Measurements from ENCODE around the gene MBOAT7. TPM values are rescaled to one million over a fixed set of nuclear protein-coding genes. Genes with fewer than 3 reads are reported as not detected.

The MBOAT7 gene
- total RNA-seq, 1 experiment from 2014 or later = 100 TPM

- no peak overlapping the region for H2BK20ac ChIP-seq (ENCODE audit: low read depth, low read length, poor library complexity, severe bottlenecking)
- no peak overlapping the region for H4K91ac ChIP-seq (ENCODE audit: insufficient read length, low read depth, low read length)
- H3K4me2 ChIP-seq (ENCODE audit: insufficient read depth, insufficient read length, low read length) = no peak overlapping the region
- no peak overlapping the region for H4K8ac ChIP-seq (replicated peaks; ENCODE audit: insufficient read length, low read depth, low read length)
- WGBS (ENCODE audit: extremely low coverage, insufficient read length, low lambda C conversion rate) = no CpG with 5 or more reads among the region's 28 CpGs
- Mint-ChIP-seq H3K9me3 (no peaks in the 10 kb centered on the region; a peak in 1 of 5 replicates), H3K4me3 (no peak overlapping the region), H3K27ac (no peak overlapping the region), H3K36me3 (ENCODE audit: insufficient read depth in 1 of 3, low read depth in 3 of 3) (peaks cover 72 to 88% (median 85%) of the 10 kb centered on the region in 3 experiments), H3K4me1 (peaks cover 4 to 6% of the 10 kb centered on the region in 2 experiments), H3K27me3 (ENCODE audit: low read depth) (peaks cover 1% of the 10 kb centered on the region; the same call in 1 of the 2 replicates)
- H3K14ac ChIP-seq (ENCODE audit: insufficient read depth, low read length) = no peak overlapping the region
- no peaks in the 10 kb centered on the region for H3K23me2 ChIP-seq (ENCODE audit: insufficient read length, low read depth, low read length, poor library complexity, severe bottlenecking)
- H3K18ac ChIP-seq (ENCODE audit: insufficient read length, low read depth, low read length) = no peak overlapping the region
- no peak for TF ChIP-seq CTCF (conservative IDR thresholded peaks at IDR 0.05)
- H3K27me3 ChIP-seq (ENCODE audit: insufficient read depth, low read length) = no peaks in the 10 kb centered on the region
- no peak overlapping the region for H3K56ac ChIP-seq (ENCODE audit: insufficient read length, low read depth, low read length)
- H3K27ac ChIP-seq (ENCODE audit: insufficient read length, low read depth, low read length) = no peak overlapping the region
- no peak overlapping the region for H3K4ac ChIP-seq (ENCODE audit: low read depth, low read length)
- no peak overlapping the region for H2BK120ac ChIP-seq (ENCODE audit: low read depth, low read length, poor library complexity, severe bottlenecking)
- H2BK12ac ChIP-seq (ENCODE audit: insufficient read length, low read depth, low read length) = no peak overlapping the region
- no peak for DNase-seq
- no peak overlapping the region for H2AFZ ChIP-seq (ENCODE audit: low read length)
- no peak overlapping the region for H2AK5ac ChIP-seq (ENCODE audit: insufficient read length, low read length)
- no peak overlapping the region for H3T11ph ChIP-seq (ENCODE audit: low read length)
- H3K4me1 ChIP-seq (ENCODE audit: insufficient read depth, low read length) = no peaks in the 10 kb centered on the region
- H4K5ac ChIP-seq (ENCODE audit: insufficient read length, low read depth, low read length) = no peak overlapping the region
- no peak overlapping the region for H2BK15ac ChIP-seq (ENCODE audit: low read depth, low read length)
- H3K9me3 ChIP-seq (ENCODE audit: control insufficient read depth, low read depth, low read length) = no peaks in the 10 kb centered on the region
- no peak overlapping the region for H2BK5ac ChIP-seq (ENCODE audit: insufficient read length, low read length)
- H3K79me2 ChIP-seq (ENCODE audit: insufficient read depth, low read length) = peaks cover 6% of the 10 kb centered on the region; the same call in 1 of the 2 replicates
- H3K23ac ChIP-seq (ENCODE audit: insufficient read length, low read depth, low read length) = no peak overlapping the region
- no peaks in the 10 kb centered on the region for H4K20me1 ChIP-seq (ENCODE audit: control insufficient read depth, insufficient read depth, insufficient read length)
- H3K9ac ChIP-seq (ENCODE audit: extremely low read depth, insufficient read length, low read length) = no peak overlapping the region
- H3K79me1 ChIP-seq (ENCODE audit: insufficient read depth, low read depth, low read length, poor library complexity, severe bottlenecking) = peaks cover under 1% of the 10 kb centered on the region
Measured at GRCh38 chr19:54145541-54146158, 43.7 kb downstream of the MBOAT7 start.

Measured in H9 (cell line).